Colon (tissue), 2 donors: ENCODE measurements around the gene PHOX2B.

Experiments
- FAIRE-seq: peaks from 2 replicates; lab custom pipeline; 2012; peaks lifted over from hg19 to GRCh38; lab: Jason Lieb, UNC
- donor health status: control.
- donor health status: control.

PHOX2B gene

GRCh38 chr4:41748571-41749475, at the start of gene PHOX2B:
TSS of gene PHOX2B (minus strand) at chr4:41748725. CDS start at chr4:41748610, 115 bp downstream.
- no peak for FAIRE-seq

GRCh38 chr4:41797260-41797659, 48.7 kb upstream of the PHOX2B start:
- FAIRE-seq = no peak

GRCh38 chr4:41796545-41797210, 48.2 kb upstream of the PHOX2B start:
- FAIRE-seq = no peak

- FAIRE-seq = no peak
These were observed 47.4 kb upstream of the PHOX2B start for GRCh38 chr4:41795796-41796385.

GRCh38 chr4:41792166-41792565, 43.6 kb upstream of the PHOX2B start:
- no peak for FAIRE-seq

- FAIRE-seq = no peak
These were observed 43.0 kb upstream of the PHOX2B start for GRCh38 chr4:41791557-41791956.

- FAIRE-seq = no peak
These were observed 39.4 kb upstream of the PHOX2B start for GRCh38 chr4:41787931-41788330.

GRCh38 chr4:41785665-41786064, 37.1 kb upstream of the PHOX2B start:
- no peak for FAIRE-seq

GRCh38 chr4:41784191-41784979, 35.9 kb upstream of the PHOX2B start:
- FAIRE-seq = no peak

- no peak for FAIRE-seq
These were observed 27.9 kb upstream of the PHOX2B start for GRCh38 chr4:41776466-41776865.

GRCh38 chr4:41763729-41764128, 15.2 kb upstream of the PHOX2B start:
- FAIRE-seq = no peak

GRCh38 chr4:41758884-41759283, 10.4 kb upstream of the PHOX2B start:
- FAIRE-seq = no peak

GRCh38 chr4:41757521-41758156, 9.1 kb upstream of the PHOX2B start:
- no peak for FAIRE-seq

GRCh38 chr4:41753942-41754341, 5.4 kb upstream of the PHOX2B start:
- no peak for FAIRE-seq

GRCh38 chr4:41752081-41752836, 3.7 kb upstream of the PHOX2B start:
- no peak for FAIRE-seq

- no peak for FAIRE-seq
These were observed 3.0 kb upstream of the PHOX2B start for GRCh38 chr4:41751449-41752061.

- no peak for FAIRE-seq
These were observed 2.3 kb upstream of the PHOX2B start for GRCh38 chr4:41750626-41751448.

GRCh38 chr4:41750121-41750625, 1.6 kb upstream of the PHOX2B start:
- no peak for FAIRE-seq

- no peak for FAIRE-seq
These were observed 1.1 kb upstream of the PHOX2B start for GRCh38 chr4:41749631-41750039.
